Effector memory CD4-positive, alpha-beta T cell (primary cell): Measurements from ENCODE around the gene EFNB1.
"Not testable (repeated sequence)": the region's sequence is repeated elsewhere in the genome, so short reads cannot be mapped to it uniquely, and the experiment has no call there.

ENCODE experiments used
- DNase-seq, 3 donors: peaks; one replicate each; pipeline ENCODE4 v3.0.0-alpha.2; 2020
- H3K27ac ChIP-seq: 2 replicates; pipeline ENCODE4 v1.7.0; 2013; ENCODE audit warnings: mild to moderate bottlenecking, low read length, moderate library complexity; ENCODE audit not compliant: insufficient read depth, poor library complexity, severe bottlenecking
- H3K27me3 ChIP-seq: replicated peaks from 2 replicates; pipeline ENCODE4 v1.7.0; 2013; ENCODE audit warnings: mild to moderate bottlenecking, low read length; ENCODE audit not compliant: insufficient read depth, control insufficient read depth, poor library complexity, severe bottlenecking
- H3K36me3 ChIP-seq: 2 replicates; pipeline ENCODE4 v1.7.0; 2013; ENCODE audit warnings: mild to moderate bottlenecking, low read length, moderate library complexity; ENCODE audit not compliant: control insufficient read depth, insufficient read depth
- H3K4me1 ChIP-seq: 2 replicates; pipeline ENCODE4 v1.7.0; 2013; ENCODE audit warnings: low read length, mild to moderate bottlenecking; ENCODE audit not compliant: control insufficient read depth, insufficient read depth, poor library complexity, severe bottlenecking
- H3K4me3 ChIP-seq: 2 replicates; pipeline ENCODE4 v1.7.0; 2013; ENCODE audit warnings: low read length, low read depth, mild to moderate bottlenecking; ENCODE audit not compliant: insufficient read depth, poor library complexity, severe bottlenecking
- H3K9me3 ChIP-seq: 2 replicates; pipeline ENCODE4 v1.7.0; 2013; ENCODE audit warnings: mild to moderate bottlenecking, low read length, moderate library complexity; ENCODE audit not compliant: control insufficient read depth
- total RNA-seq, 3 donors: gene quantifications; one replicate each; lab custom pipeline; 2026; lab: John Stamatoyannopoulos, UW

The EFNB1 gene
- total RNA-seq, result 5.7 to 10.0 (median 6.8) reads per million in 3 donors

GRCh38 chrX:68828740-68829581, at the start of gene EFNB1:
EFNB1 (plus strand) TSS chrX:68829021; CDS start chrX:68829777, 756 bp downstream.
- Histone ChIP-seq H3K4me1 (peaks cover 9% of the 10 kb centered on the region), H3K27me3 (no peaks in the 10 kb centered on the region), H3K36me3 (no peaks in the 10 kb centered on the region), H3K9me3 (no peaks in the 10 kb centered on the region), H3K4me3 (peak within 1 kb of the TSS; percentile 74), H3K27ac (peak within 1 kb of the TSS; percentile 37)
- peak; percentile 73 to 80 (median 76) for DNase-seq

GRCh38 chrX:68781295-68781694, 47.5 kb upstream of the EFNB1 start:
- not testable (repeated sequence) for DNase-seq, H3K4me1 ChIP-seq, H3K4me3 ChIP-seq, H3K27me3 ChIP-seq, H3K36me3 ChIP-seq, H3K27ac ChIP-seq, H3K9me3 ChIP-seq

GRCh38 chrX:68784816-68785215, 44.0 kb upstream of the EFNB1 start:
- no peak overlapping the region for H3K27ac ChIP-seq
- H3K27me3 ChIP-seq, result no peaks in the 10 kb centered on the region
- H3K36me3 ChIP-seq, result no peaks in the 10 kb centered on the region
- H3K4me3 ChIP-seq, result no peak overlapping the region
- H3K9me3 ChIP-seq, result no peaks in the 10 kb centered on the region
- DNase-seq, result no peak
- H3K4me1 ChIP-seq, result no peaks in the 10 kb centered on the region

GRCh38 chrX:68786581-68786980, 42.2 kb upstream of the EFNB1 start:
- not testable (repeated sequence) for H3K4me1 ChIP-seq, H3K27me3 ChIP-seq, H3K4me3 ChIP-seq, H3K27ac ChIP-seq, H3K9me3 ChIP-seq, H3K36me3 ChIP-seq, DNase-seq

- Histone ChIP-seq H3K27me3 (no peaks in the 10 kb centered on the region), H3K4me3 (no peak overlapping the region)
- DNase-seq, result no peak
Measured at GRCh38 chrX:68789966-68790365, 38.9 kb upstream of the EFNB1 start.

GRCh38 chrX:68792083-68792482, 36.7 kb upstream of the EFNB1 start:
- Histone ChIP-seq H3K27me3 (no peaks in the 10 kb centered on the region), H3K36me3 (no peaks in the 10 kb centered on the region)

More at GRCh38 chrX:68789966-68790365, 38.9 kb upstream of the EFNB1 start:
- Histone ChIP-seq H3K4me1 (no peaks in the 10 kb centered on the region), H3K9me3 (no peaks in the 10 kb centered on the region), H3K36me3 (no peaks in the 10 kb centered on the region), H3K27ac (no peak overlapping the region)

GRCh38 chrX:68794461-68794860, 34.4 kb upstream of the EFNB1 start:
- H3K4me3 ChIP-seq, result no peak overlapping the region
- H3K27me3 ChIP-seq, result no peaks in the 10 kb centered on the region
- no peaks in the 10 kb centered on the region for H3K4me1 ChIP-seq
- no peak for DNase-seq
- H3K27ac ChIP-seq, result no peak overlapping the region
- no peaks in the 10 kb centered on the region for H3K36me3 ChIP-seq
- no peaks in the 10 kb centered on the region for H3K9me3 ChIP-seq

More at GRCh38 chrX:68792083-68792482, 36.7 kb upstream of the EFNB1 start:
- no peaks in the 10 kb centered on the region for H3K9me3 ChIP-seq
- H3K27ac ChIP-seq, result no peak overlapping the region
- no peaks in the 10 kb centered on the region for H3K4me1 ChIP-seq
- DNase-seq, result no peak
- no peak overlapping the region for H3K4me3 ChIP-seq

- H3K4me1 ChIP-seq, result no peaks in the 10 kb centered on the region
- no peak overlapping the region for H3K27ac ChIP-seq
- DNase-seq, result no peak
- no peaks in the 10 kb centered on the region for H3K36me3 ChIP-seq
- no peaks in the 10 kb centered on the region for H3K9me3 ChIP-seq
- H3K4me3 ChIP-seq, result no peak overlapping the region
- H3K27me3 ChIP-seq, result no peaks in the 10 kb centered on the region
Measured at GRCh38 chrX:68795741-68796140, 33.1 kb upstream of the EFNB1 start.

DNA sequence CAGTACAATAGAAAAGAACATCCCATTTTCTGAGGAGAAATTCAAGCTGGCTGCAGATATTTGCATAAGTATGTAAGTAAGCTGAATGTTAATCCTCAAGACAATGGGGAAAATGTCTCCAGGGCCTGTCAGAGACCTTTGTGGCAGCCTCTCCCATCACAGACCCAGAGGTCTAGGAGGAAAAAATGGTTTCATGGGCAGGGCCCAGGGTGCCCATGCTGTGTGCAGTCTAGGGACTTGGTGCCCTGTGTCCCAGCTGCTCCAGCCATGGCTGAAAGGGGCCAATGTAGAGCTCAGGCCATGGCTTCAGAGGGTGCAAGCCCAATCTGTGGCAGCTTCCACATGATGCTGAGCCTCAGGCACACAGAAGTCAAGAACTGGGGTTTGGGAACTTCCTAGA, 30.4 kb upstream of the EFNB1 start:
- not testable (repeated sequence) for H3K4me3 ChIP-seq, H3K27me3 ChIP-seq, H3K9me3 ChIP-seq, DNase-seq, H3K4me1 ChIP-seq, H3K36me3 ChIP-seq, H3K27ac ChIP-seq

DNA sequence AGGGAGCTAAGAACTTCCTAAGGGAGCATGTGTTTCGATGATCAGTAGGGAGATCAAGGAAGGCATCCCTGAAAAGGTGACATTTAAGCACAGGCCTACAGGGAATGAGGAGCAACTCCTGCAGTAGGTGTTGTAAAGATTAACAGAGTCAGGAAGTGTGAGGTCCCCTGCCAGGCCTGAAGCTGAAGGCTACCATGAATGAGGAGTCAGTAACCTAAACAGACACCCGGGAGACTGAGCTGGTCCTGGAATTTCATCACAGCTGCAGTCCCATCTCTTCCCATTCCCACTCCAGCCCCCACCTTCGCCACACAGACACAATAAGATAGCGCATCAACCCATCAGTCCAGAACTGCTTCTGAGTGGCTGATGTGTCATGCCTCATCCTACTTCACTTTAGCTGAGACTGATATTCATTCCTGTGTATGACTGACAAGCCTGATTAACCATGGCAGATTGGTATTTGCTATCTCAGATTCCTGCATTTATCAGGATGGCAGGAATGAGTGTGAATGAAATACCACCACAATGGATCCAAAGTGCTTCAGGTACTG, 27.0 kb upstream of the EFNB1 start:
- no peak for DNase-seq
- Histone ChIP-seq H3K9me3 (no peaks in the 10 kb centered on the region), H3K36me3 (no peaks in the 10 kb centered on the region), H3K27me3 (no peaks in the 10 kb centered on the region), H3K27ac (no peak overlapping the region), H3K4me1 (no peaks in the 10 kb centered on the region), H3K4me3 (no peak overlapping the region)
